HCEC 1CT (cell line): ENCODE results near the gene CLPSL1.
"Not testable (repeated sequence)": the region's sequence is repeated elsewhere in the genome, so short reads cannot be mapped to it uniquely, and the experiment has no call there.

Experiments
- DNase-seq: peaks from one replicate; pipeline ENCODE4 v3.0.0-alpha.2; 2017

CLPSL1 gene, protein sequence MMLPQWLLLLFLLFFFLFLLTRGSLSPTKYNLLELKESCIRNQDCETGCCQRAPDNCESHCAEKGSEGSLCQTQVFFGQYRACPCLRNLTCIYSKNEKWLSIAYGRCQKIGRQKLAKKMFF

DNA sequence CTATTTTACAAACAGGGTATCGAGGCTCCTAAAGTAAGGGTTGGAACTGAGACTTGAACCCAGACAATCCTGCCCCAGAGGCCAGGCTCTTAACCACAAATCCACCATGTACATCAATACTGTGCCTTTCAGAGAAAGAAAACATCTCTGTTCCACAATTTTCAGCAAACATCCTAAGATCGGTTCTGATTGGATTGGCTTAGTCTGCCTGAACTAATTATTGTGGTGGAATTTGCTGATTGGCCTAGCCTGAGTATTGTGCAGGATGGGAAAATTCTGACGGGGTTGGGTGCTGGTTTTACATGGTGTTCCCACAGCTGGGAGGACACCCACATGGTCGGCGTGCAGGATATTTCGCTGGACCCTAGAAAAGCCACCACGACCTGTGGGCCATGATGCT, at the start of gene CLPSL1:
Gene CLPSL1, plus strand, starts transcription at position 301 of the 400 bp plus-strand sequence. Its CDS starts 92 bp downstream, at position 393.
- no peak for DNase-seq

DNA sequence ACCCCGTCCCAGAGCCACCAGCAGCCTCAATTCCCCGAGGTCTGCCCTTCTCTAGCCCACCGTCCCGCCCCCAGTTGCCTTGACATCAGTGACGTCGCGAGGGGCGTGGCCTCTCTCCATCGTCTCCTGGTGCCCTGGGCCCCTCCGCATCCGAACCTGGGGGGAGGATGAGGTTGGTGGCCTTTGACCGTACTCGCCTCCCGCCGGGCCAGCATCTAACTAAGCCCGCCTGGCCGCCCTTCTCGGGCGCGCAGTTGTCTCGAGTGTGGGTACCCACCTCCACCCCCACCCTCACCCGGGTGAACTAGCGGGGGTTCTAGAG, 49.4 kb upstream of the CLPSL1 start:
- peak; percentile 79 for DNase-seq

DNA sequence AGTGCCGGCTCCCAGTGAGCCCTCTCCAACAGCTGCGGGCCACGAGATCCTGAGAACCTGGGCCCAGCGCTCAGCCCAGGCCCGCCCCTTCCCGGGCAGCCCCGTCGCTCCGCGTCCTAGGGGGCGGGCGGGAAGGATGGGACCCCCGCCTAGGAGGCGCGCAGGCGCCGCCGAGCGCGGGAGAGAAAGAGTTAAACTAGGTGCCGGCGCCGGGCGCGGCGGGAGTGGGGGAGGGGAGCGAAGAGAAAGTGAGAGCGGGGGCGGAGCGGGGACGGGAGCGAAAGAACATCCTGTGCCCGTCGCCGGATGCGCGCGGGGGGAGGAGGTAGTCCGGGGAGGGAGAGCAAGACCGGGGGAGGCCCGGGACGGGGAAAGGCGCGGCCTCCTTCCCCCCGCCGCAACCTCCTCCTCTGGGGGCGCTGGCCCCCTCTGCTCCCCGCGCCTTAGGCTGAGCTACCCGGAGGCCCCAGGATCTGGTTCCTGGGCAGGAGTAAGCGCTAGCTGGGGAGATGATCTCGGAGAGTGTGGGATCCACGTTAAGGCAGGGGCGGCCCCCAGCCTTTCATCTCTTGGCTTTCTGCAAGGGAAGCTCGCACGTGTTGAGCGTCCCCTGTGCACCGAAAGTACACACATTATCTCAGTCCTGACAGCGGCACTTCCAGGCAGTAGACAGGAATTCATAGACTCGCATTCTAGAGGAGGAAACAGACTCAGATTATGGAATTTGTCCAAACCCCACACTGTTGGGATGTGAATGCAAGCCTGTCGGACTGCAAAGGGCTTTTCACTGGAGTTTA, 48.9 kb upstream of the CLPSL1 start:
- peak; percentile 96 for DNase-seq

DNA sequence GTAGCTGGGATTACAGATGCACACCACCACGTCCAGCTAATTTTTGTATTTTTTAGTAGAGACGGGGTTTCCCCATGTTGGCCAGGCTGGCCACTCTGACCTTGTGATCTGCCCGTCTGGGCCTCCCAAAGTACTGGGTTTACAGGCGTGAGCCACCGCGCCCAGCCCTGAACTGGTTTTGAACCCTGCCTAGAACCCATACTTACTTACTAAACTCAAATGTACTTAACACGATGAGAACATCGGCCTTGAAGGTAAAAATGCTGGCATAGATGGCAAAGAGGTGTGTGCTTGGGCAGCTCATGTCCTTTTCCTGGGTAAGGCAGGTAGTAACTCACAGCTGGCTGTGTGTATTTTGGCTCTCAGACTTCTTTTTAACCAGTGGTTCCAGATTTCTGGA, 47.2 kb upstream of the CLPSL1 start:
- DNase-seq = no peak

DNA sequence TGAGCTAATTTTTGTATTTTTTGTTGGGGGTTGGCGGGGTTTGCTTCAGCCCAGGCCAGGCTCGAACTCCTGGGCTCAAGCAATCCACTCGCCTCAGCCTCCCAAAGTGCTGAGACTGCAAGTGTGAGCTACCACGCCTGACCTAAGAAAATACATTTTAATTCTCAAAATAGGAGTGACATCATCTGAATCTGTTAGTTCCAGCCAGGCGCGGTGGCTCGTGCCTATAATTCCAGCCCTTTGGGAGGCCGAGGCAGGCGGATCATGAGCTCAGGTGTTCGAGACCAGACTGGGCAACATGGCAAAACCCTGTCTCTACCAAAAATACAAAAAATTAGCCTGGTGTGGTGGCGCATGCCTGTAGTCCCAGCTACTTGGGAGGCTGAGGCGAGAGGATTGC, 46.5 kb upstream of the CLPSL1 start:
- not testable (repeated sequence) for DNase-seq

DNA sequence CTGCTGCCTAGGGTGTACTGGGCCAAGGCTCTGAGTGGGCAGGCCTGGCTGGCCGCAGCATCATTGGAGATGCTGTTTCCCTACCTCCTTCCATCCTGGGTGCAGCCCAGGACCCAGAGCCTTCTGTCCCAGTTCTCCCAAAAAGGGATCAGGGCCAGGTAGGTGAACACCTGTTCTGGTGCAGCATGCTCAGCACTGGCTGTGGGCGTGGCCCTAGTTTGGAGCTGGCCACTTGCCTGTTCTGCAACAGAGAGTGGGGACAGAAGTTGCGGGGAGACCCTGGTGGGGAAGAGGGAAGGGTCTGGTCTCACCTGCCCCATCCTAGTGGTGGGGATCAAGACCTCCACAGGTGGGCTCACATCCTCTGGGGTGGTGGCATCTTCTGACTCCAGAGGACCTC, 45.4 kb upstream of the CLPSL1 start:
- no peak for DNase-seq

DNA sequence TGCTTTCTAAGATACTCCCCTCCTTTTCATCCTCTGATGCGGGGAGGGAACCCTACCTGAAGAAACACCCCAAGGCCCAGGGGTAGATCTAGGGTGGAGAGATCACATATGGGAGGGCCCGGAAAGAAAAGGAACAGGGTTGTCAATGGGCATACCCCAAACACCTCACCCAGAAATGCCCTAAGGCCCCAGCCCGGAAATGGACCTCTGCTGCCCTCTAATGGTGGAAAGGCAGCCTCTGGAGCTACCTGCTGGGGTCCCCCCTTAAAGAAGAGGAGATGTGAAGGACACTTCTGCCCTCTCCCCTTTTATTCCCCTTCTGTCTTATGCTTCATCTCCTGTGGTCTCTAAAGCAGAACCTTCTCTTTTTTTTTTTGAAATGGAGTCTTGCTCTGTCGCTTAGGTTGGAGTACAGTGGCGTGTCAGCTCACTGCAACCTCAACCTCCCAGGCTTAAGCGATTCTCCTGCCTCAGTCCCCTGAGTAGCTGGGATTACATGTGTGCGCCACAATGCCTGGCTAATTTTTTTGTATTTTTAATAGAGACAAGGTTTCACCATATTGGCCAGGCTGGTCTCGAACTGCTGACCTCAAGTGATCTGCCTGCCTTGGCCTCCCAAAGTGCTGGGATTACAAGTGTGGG, 44.4 kb upstream of the CLPSL1 start:
- peak; percentile 21 for DNase-seq

DNA sequence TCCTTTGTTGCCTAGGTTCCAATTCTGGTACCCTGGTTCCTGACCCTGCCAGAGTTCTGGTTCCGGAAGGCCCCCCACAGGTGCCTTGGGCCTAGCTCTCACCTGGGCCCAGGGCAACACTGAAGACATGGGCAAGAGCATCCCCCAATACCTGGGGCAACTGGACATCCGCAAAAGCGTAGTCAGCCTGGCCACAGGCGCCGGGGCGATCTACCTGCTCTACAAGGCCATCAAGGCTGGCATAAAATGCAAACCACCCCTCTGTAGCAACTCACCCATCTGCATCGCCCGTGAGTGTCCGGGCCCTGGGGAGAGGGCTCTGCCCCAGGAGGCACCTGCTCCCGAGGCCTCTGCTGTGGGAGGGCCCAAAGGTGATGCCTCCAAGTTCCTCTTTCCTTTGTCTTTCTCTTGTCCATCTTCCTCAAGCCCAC, 43.8 kb upstream of the CLPSL1 start, which contains the start of gene ARMC12:
Gene ARMC12, plus strand, starts transcription at position 51 of the 431 bp plus-strand sequence. Its CDS starts 77 bp downstream, at position 128.
- no peak for DNase-seq

DNA sequence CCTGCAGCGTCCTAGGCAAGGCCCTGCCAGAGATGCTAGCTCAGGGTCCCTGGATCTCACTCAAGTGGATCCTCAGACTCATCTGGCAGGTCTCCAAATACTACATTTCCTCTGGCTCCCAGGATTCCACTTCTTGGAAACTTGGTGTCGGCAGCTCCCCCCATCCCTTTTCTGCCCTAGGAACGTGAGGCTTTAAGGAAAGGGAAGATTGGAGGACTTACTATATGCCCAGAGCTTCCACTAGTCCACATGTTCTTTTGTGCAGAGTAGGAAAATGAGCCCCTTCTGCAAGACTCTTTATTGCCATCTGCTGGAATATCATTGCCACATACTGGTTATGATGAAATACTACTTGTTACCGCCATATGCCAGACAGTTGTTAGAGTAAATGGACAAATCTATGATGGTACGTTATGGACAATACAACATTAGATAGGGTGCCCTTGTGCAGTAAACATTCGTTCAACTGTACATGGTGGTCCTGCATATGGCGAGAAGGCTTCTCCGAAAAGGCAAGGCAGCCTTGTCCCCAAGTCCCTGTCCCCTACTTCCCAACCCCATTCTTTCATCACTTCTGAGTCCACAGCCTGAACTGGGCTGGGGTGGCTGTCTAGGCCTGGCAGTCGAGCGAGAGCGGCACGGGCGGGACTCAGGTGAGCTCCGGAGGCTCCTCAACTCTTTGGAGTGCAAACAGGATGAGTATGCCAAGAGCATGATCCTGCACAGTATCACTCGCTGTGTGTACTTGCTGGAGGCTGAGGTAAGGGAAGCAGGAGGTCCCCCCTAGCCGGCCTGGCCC, 43.2 kb upstream of the CLPSL1 start:
- peak; percentile 90 for DNase-seq

DNA sequence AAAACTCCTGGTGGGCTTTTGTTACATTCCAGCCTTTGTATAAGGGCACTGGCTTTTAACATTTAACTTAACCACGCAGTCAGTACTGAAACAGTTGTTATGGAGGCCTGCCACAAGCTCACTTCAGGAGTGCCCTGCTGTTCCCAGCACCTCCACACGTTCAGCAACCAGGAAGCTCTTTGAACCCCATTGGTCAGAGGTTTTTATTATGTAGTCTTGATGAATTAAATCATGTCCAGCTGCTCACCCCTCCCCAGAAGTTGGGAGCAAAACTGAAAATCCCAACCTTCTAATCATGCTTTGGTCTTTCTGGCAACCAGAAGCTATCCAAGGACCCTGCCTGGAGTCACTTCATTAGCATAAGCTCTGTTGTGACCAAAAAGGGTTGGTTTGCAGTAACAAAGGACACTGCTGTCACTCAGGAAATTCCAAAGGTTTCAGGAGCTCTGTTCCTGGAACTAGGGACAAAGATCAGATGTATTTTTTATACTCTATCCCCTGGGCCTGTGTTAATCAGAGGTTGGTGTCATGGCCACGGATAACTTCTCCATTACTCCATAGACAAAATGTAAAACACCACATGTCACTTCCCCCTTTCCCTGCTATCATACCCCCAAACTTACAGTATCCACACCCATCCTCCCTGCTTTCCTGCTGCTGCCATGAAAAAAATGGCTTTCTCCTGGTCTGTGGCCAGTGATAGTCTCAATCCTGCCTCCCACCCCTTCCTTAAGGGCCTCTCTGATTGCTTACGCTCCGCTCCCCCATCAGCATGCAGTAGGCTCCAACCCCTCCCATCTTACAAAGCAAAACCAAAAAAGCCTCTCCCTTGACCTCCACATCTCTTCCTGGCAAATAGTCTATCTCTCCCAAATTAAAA, 40.9 kb upstream of the CLPSL1 start:
- no peak for DNase-seq

DNA sequence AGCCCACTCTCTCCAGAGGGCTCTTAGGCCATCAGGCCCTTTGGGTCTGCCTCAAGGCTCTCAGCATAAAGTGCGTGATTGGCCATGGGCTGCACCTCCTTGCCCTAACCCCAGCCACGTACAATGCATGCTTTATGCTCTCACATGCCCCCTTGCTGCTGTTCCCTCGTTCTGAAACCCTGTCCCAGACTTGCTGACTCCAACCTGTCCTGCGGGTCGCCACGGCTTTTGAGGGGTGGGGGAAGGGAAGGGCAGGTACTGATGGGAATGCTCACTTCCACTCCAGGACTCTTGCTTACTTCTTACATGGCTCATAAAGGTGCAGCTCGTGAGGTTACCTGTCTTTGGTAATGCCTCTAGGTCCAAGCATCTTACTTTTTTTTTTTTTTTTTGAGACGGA, 38.0 kb upstream of the CLPSL1 start:
- DNase-seq = no peak

DNA sequence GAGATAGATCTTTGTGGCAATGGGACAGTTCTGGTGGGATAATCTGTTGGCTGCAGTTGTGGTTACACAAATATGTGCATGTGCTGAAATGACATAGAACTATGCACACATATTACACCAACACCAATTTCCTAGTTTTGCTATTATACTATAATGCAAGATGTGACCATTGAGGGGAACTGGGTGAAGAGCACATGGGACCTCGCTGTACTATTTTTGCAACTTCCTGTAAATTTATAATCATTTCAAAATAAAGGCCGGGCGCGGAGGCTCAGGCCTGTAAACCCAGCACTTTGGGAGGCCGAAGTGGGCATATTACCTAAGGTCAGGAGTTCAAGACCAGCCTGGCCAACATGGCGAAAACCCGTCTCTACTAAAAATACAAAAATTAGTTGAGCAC, 35.3 kb upstream of the CLPSL1 start:
- no peak for DNase-seq

DNA sequence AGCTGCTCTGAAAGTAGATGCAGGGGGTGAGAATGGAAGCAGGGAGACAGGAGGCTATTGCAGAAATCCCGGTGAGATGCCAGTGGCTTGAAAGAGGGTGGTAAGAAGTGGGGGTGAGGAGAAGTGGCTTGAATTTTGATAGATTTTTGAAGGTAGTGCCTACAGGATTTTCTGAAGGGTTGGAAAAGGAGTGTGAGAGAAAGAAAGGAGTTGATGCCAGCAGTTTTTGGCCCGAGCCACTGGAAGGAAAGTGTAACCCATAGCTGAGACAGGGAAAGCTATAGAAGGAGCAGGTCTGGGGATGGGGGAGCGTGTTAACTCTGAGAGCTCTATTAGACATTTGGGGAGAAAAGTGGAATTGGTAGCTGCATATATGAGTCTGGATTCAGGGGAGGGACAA, 34.3 kb upstream of the CLPSL1 start:
- no peak for DNase-seq

DNA sequence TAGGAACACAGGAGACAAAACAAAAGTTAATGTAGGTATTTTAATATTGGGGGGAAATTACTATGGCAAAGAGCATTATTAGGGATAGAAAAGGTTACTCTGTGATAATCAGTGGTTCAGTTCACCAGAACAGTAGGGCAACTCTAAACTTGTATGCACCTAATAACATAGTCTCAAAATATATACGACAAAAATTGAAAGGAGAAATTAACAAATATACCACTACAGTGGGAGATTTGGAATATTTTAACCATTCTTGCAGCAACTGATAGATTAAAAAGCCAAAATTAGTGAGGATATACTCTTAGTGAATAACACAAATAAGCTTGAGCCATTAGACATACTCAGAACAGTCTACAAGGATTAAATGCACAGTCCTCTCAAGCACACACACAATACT, 32.9 kb upstream of the CLPSL1 start:
- no peak for DNase-seq

DNA sequence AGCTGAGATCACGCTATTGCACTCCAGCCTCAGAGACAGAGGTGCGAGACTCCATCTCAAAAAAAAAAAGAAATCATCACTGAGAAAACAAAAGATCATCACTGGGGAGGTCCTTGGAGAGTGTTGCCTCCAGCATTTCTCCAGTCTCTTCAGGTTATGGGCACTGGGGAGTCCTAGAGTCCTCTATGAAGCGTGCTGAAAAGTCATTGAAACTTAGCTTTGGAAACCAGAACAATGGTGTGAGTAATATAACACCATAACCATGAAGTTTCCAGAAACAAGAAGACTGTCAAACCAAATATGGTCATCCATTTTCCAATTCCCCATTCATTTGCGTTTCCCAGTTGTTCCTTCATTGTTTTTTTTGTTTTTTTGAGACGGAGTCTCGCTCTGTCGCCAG, 30.3 kb upstream of the CLPSL1 start:
- DNase-seq = no peak

DNA sequence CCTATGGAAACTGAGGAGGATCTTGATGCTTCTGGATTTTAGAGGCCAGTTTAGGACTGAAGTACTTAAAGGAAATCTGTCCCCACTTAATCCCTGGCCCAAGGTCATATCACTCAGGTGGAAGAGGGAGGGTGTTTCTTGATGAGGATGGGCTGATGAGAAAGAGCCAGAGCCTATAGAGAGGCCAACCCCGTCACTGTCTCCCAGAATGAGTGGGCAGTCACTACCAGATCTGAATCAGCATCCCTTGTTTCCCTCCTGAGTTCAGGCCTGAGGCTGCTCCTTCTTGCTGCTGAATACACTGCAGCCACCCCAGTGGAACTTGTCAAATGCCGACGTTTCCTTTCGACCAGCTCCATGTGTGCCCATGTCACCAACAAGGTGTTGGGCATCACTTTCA, 29.2 kb upstream of the CLPSL1 start:
- no peak for DNase-seq

DNA sequence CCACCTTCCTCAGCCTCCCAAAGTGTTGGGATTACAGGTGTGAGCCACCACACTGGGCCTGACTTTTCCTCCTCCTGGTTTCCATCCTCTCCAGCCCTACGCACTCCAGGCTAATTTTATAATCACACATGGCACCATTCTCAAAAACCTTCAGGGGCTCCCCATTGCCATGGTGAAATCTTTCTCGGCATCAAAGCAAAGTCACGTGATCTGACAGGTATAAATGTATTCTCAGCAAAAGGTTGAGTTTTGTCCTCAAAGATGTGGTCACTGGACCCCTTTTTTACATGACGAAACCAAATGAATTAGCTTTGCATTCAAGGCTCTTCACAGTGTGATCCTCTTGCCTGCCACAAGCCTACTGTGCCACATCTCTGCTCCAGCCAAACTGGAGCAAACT, 28.5 kb upstream of the CLPSL1 start:
- DNase-seq = no peak

DNA sequence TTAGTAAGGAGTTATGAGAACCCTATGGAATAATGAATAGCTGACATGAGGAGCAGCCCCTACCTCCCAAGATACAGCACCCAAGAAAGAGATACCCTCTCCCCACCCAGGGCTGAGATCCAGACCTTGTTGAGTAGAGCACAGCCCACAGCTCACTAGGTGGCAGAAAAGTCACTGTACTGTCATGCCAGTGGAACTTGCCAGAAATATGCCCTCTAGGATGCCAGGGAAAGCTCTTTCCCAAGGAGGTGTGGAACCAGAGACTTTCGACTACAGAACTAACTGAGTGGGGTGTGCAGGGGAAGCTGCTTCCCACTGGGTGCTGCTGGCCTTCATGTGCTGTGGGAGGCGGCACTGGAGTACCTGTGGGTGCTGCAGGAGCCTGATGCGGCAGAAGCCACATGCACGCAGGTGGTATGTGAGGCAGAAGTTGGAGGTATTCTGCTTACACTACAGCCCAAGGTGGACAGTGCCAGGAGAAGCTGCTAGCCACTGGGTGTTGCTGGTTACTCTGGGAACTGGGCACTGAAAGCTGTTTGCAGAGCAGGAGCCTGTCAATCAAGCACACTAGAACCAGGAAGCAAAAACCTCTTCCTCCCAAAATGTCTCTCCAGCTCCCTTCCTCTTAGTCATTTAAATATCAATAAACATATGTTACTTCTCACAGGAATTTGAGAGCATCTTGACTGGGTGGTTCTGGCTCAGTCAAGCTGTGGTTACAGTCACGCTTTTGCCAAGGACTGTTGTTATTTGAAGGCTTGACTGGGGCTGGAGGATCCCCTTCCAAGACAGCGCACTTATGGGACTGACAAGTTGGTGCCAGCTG, 26.2 kb upstream of the CLPSL1 start:
- DNase-seq = peak; percentile 80

DNA sequence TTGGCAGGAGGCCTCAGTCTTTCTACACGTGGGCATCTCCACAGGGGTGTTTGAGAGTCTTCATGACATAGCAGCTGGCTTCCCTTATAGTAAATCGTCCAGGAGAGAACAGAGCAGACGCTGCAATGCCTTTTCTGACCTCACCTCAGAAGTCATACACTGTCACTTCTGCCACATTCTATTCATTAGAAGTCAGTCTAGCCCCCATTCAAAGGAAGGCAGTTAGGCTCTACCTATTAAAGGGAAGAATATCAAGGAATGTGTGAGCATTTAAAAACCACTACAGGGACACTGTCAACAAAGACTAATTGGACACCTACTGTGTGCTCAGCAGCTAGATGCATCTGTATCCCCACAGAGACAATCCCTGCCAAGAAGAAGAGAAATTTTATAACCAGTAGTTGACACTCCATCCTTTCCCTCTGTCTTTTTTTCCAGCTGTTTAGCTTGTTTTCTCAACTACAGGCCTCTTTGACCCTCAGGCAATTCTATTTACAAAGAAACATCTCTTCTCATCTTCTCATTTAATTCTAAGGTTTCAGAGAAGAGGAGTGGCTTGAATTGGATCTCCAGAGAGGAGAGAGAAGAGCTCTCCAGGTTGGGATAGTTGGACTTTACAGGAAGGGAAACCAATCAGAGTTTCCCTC, 25.4 kb upstream of the CLPSL1 start:
- DNase-seq = no peak

DNA sequence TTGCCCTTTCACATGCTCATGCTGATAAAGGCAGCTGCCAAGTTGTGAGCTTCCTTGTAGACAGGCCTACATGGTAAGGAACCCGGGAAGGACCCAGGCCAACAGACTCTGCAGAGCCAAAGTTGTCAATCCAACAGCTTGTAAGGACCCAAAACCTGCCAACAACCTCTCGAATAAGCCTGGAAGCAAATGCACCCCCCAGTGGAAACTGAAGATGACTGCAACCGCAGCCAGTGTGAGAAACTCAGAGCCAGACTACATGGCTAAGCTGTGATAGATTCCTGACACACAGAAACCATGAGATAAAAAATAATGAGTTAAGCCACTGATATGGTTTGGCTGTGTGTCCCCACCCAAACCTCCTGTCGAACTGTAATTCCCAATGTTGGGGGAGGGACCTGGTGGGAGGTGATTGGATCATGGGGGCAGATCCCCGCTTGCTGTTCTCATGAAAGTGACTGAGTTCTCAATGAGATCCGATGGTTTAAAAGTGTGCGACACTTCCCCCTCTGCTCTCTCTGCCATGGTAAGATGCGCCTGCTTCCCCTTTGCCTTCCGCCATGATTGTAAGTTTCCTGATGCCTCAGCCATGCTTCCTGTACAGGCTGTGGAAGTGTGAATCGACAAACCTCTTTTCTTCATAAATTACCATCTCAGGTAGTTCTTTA, 23.2 kb upstream of the CLPSL1 start:
- peak; percentile 53 for DNase-seq
